Nephron progenitor cell (in vitro differentiated cells): ENCODE data around the gene WFDC12.
"Not testable (repeated sequence)": the region's sequence is repeated elsewhere in the genome, so short reads cannot be mapped to it uniquely, and the experiment has no call there.

Experiments
- DNase-seq: peaks from one replicate; pipeline ENCODE4 v3.0.0; 2021
- H3K27ac Mint-ChIP-seq: 2 replicates; pipeline ENCODE4 v1.8.0; 2021; ENCODE audit warnings: mild to moderate bottlenecking, moderate library complexity, mixed read lengths
- H3K27me3 Mint-ChIP-seq: 2 replicates; pipeline ENCODE4 v1.8.0; 2021; ENCODE audit warnings: mild to moderate bottlenecking, low read depth, mixed read lengths; ENCODE audit not compliant: poor library complexity
- H3K36me3 Mint-ChIP-seq: 2 replicates; pipeline ENCODE4 v1.8.0; 2021; ENCODE audit warnings: low read depth, mixed read lengths
- H3K4me1 Mint-ChIP-seq: 2 replicates; pipeline ENCODE4 v1.8.0; 2021; ENCODE audit warnings: mixed read lengths
- H3K4me3 Mint-ChIP-seq: 2 replicates; pipeline ENCODE4 v1.8.0; 2021; ENCODE audit warnings: mild to moderate bottlenecking, moderate library complexity, mixed read lengths
- H3K9me3 Mint-ChIP-seq: 2 replicates; pipeline ENCODE4 v1.8.0; 2021; ENCODE audit warnings: mild to moderate bottlenecking, moderate library complexity, mixed read lengths
- TF ChIP-seq, protein P1 (sequence below): fragments of 200-600 bp; sonication (generic); IDR thresholded peaks from 2 replicates; pipeline ENCODE4 v1.5.0; 2021; ENCODE audit warnings: antibody characterized with exemption

WFDC12 gene, protein sequence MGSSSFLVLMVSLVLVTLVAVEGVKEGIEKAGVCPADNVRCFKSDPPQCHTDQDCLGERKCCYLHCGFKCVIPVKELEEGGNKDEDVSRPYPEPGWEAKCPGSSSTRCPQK

DNA sequence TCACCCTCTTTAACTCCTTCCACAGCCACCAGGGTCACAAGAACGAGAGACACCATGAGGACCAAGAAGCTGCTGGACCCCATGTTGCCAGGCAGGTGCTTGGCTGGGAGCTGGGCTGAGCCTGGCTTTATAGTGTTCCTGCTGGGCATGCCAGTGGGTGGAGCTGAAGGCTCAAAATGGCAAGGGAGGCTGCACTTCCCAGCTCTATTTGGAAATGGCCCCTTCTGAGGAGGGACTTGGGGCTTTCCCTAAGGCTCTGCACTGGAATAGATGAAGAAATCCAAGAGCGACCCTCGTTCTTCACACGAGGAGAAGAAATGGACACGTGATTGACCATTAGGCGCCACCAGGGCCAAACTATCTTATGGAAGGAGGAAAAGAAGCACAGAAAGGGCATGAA lies at the start of gene WFDC12:
WFDC12 (minus strand) TSS at position 101 of the 400 bp plus-strand sequence; CDS start at position 83, 18 bp downstream.
- no peaks in the 10 kb centered on the region for H3K36me3 Mint-ChIP-seq
- H3K4me1 Mint-ChIP-seq: no peaks in the 10 kb centered on the region
- H3K4me3 Mint-ChIP-seq: no peak within 1 kb of the TSS
- TF ChIP-seq, protein P1, sequence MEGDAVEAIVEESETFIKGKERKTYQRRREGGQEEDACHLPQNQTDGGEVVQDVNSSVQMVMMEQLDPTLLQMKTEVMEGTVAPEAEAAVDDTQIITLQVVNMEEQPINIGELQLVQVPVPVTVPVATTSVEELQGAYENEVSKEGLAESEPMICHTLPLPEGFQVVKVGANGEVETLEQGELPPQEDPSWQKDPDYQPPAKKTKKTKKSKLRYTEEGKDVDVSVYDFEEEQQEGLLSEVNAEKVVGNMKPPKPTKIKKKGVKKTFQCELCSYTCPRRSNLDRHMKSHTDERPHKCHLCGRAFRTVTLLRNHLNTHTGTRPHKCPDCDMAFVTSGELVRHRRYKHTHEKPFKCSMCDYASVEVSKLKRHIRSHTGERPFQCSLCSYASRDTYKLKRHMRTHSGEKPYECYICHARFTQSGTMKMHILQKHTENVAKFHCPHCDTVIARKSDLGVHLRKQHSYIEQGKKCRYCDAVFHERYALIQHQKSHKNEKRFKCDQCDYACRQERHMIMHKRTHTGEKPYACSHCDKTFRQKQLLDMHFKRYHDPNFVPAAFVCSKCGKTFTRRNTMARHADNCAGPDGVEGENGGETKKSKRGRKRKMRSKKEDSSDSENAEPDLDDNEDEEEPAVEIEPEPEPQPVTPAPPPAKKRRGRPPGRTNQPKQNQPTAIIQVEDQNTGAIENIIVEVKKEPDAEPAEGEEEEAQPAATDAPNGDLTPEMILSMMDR: no peak
- peaks cover 12% of the 10 kb centered on the region for H3K9me3 Mint-ChIP-seq
- H3K27me3 Mint-ChIP-seq: peaks cover 52% of the 10 kb centered on the region
- no peak within 1 kb of the TSS for H3K27ac Mint-ChIP-seq
- no peak for DNase-seq

DNA sequence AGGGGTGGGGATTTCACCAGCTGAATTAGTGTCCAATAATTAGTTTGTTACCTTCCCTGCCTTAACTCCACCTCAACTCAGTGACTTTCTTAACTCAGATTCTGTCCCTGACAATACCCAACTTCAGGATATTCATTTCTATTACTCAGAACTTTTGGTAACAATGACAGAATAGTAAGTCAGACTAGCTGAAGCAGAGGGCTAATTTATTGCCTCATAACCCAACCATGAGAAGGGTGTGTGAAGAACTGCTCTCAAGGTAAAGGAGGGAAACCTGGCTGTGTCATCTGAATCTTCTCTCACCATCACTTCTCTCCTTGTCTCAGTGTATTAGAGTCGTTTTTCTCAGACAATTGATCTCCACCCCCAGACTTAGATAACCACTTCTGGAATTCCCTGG lies 49.3 kb upstream of the WFDC12 start:
- Mint-ChIP-seq H3K4me1 (no peaks in the 10 kb centered on the region), H3K27ac (no peak overlapping the region)
- DNase-seq: no peak

DNA sequence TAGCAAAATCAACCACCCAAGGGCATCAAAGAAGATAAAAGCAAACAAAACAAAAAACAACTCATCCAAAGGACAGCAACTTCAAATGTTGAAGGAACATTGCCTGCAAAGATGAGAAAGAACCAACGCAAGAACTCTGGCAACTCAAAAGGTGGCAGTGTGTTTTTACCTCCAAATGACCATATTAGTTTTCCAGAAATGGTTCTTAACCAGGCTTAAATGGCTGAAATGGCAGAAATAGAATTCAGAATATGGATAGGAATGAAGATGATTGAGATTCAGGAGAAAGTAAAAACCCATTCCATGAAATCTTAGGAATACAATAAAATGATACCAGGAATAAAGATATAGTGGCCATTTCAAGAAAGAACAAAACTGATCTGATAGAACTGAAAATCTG lies 40.6 kb upstream of the WFDC12 start:
- Mint-ChIP-seq H3K4me1 (no peaks in the 10 kb centered on the region), H3K27me3 (peaks cover 29% of the 10 kb centered on the region), H3K9me3 (peaks cover 63% of the 10 kb centered on the region), H3K36me3 (no peaks in the 10 kb centered on the region), H3K27ac (no peak overlapping the region), H3K4me3 (no peak overlapping the region)
- DNase-seq: no peak
- TF ChIP-seq, protein P1: no peak

More for the DNA sequence above, 49.3 kb upstream of the WFDC12 start:
- H3K9me3 Mint-ChIP-seq: peaks cover 23% of the 10 kb centered on the region
- H3K36me3 Mint-ChIP-seq: no peaks in the 10 kb centered on the region
- H3K4me3 Mint-ChIP-seq: no peak overlapping the region
- TF ChIP-seq, protein P1: no peak
- peaks cover 17% of the 10 kb centered on the region for H3K27me3 Mint-ChIP-seq

DNA sequence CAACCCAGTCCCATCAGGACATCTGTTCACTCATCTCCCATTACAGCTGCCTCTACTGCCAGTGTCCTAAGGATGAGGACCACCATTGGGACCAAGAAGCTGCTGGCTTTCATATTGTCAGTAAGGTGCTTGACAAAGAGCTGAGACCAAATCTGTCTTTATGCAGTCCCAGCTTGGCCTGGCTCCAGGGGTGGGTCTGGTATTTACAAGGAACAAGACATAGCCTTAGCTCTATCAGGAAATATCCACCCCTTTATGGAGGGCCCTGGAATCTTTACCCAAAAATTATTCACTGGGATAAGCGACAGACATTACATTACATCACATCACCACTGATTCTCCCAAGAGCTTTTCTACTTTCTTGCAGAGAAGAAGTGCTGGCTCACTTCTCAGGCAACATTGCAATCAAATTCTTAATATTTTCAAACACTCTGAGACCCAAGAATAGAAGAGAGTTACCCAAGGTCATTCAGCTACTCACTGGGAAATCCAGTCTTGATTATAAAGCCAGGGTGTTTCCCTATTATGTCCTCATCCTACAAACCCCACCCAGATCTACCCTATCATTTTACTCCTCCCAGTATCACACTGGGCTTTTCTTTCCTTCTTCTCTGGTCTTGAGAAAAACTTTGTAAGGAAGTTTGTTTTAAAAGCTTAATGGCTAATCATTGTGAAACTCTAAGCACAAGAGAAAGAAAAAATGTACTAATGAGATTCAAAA lies 39.0 kb upstream of the WFDC12 start:
- TF ChIP-seq, protein P1: no peak
- Mint-ChIP-seq H3K36me3 (no peaks in the 10 kb centered on the region), H3K27me3 (peaks cover 29% of the 10 kb centered on the region), H3K27ac (no peak overlapping the region), H3K9me3 (peaks cover 62% of the 10 kb centered on the region), H3K4me3 (no peak overlapping the region), H3K4me1 (no peaks in the 10 kb centered on the region)
- no peak for DNase-seq

DNA sequence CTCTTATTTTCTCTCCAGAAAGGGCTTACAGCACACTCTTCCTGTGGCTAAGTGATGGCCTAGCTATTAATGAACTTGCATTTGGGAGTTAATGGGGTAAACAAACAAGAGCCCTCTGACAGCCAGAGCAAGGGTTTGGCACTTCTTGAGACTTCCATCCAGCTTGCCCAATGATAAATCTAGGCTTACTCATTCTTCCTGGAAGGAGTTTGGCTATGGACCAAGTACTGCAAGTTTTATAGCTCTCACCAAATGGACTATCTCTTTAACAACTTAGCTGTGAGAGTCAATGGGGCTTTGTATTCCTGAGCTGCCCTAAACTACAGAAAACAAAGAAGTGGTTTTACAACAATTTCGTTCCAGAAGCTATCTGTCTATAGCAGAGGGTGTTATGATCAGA lies 33.7 kb upstream of the WFDC12 start:
- Mint-ChIP-seq H3K27me3 (peaks cover 11% of the 10 kb centered on the region), H3K4me3 (no peak overlapping the region), H3K9me3 (peaks cover 63% of the 10 kb centered on the region), H3K36me3 (no peaks in the 10 kb centered on the region), H3K4me1 (no peaks in the 10 kb centered on the region), H3K27ac (no peak overlapping the region)
- no peak for DNase-seq
- TF ChIP-seq, protein P1: no peak

DNA sequence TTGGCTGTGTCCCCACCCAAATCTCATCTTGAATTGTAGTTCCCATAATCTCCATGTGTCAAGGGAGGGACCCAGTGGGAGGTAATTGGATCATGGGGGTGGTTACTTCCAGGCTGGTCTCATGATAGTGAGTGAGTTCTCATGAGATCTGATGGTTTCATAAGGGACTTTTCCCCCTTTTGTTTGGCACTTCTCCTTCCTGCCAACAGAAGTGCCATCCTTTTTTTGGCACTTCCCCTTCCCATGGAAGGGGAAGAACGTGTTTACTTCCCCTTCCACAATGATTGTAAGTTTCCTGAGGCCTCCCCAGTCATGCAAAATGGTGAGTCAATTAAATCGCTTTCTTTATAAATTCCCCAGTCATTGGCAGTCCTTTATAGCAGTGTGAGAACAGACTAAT lies 32.4 kb upstream of the WFDC12 start:
- Mint-ChIP-seq H3K4me1 (no peaks in the 10 kb centered on the region), H3K9me3 (peaks cover 51% of the 10 kb centered on the region), H3K27me3 (peaks cover 10% of the 10 kb centered on the region), H3K4me3 (no peak overlapping the region), H3K36me3 (no peaks in the 10 kb centered on the region), H3K27ac (no peak overlapping the region)
- TF ChIP-seq, protein P1: no peak
- no peak for DNase-seq

DNA sequence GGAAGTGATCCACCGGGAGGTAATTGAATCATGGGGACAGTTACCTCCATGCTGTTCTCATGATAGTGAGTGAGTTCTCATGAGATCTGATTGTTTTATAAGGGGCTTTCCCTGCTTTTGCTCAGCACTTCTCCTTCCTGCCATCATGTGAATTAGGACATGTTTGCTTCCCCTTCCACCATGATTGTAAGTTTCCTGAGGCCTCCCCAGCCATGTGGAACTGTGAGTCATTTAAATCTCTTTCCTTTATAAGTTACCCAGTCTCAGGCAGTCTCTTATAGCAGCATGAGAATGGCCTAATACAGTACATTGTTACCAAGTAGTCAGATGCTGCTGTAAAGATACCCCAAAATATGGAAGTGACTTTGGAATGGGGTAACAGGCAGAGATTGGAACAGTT lies 30.5 kb upstream of the WFDC12 start:
- Mint-ChIP-seq H3K27me3 (peaks cover 20% of the 10 kb centered on the region), H3K9me3 (peaks cover 40% of the 10 kb centered on the region)
- H3K36me3 Mint-ChIP-seq, H3K4me3 Mint-ChIP-seq, DNase-seq, H3K27ac Mint-ChIP-seq, H3K4me1 Mint-ChIP-seq: not testable (repeated sequence)
